Body of pancreas (tissue), 4 donors: ENCODE data around the gene ANKS1A. TPM values are rescaled to one million over a fixed set of nuclear protein-coding genes. Genes with fewer than 3 reads are reported as not detected.

ENCODE experiments used
- ATAC-seq: fragments of 150-250 bp; one replicate; pipeline ENCODE4 v1.9.1; 2016
- DNase-seq, 4 donors: peaks; one replicate each; pipeline ENCODE4 v3.0.0-alpha.2; 2019
- H3K27ac ChIP-seq, 4 donors: fragments of 200-600 bp; sonication (generic); 1 replicate in 3 of 4; 2 replicates in 1 of 4; pipeline versions ENCODE4 v1.5.1 to v1.6.1; 2016 to 2019; ENCODE audit warnings: mild to moderate bottlenecking in 1 of 4, mixed read lengths in 1 of 4, moderate library complexity in 1 of 4
- H3K27me3 ChIP-seq, 2 donors: fragments of 200-600 bp; sonication (generic); one replicate each; pipeline ENCODE4 v1.6.0; 2016; ENCODE audit warnings: mild to moderate bottlenecking in 1 of 2
- H3K36me3 ChIP-seq, 2 donors: fragments of 200-600 bp; sonication (generic); replicated peaks in 1 of 2; 2 replicates each; pipeline ENCODE4 v1.5.1; 2016; ENCODE audit warnings: low read depth in 2 of 2; ENCODE audit not compliant: insufficient read depth in 1 of 2
- H3K4me1 ChIP-seq: fragments of 200-600 bp; sonication (generic); one replicate; pipeline ENCODE4 v1.6.0; 2016
- H3K4me3 ChIP-seq, 2 donors: fragments of 200-600 bp; sonication (generic); 1 replicate in 1 of 2; 2 replicates in 1 of 2; pipeline ENCODE4 v1.5.1; 2016 to 2019
- H3K9me3 ChIP-seq, 3 donors: fragments of 200-600 bp; sonication (generic); 1 replicate in 2 of 3; 2 replicates in 1 of 3; pipeline ENCODE4 v1.5.1; 2016
- POLR2A ChIP-seq, 3 donors: fragments of 450-650 bp; IDR thresholded peaks; one replicate each; pipeline ENCODE4 v1.6.1; 2016; ENCODE audit warnings: antibody characterized with exemption in 3 of 3, mild to moderate bottlenecking in 2 of 3
- WGBS, 2 donors: methylation state at CpG; one replicate each; pipeline ENCODE4 v1.1.5; 2017; 5-methylcytosine and 5-hydroxymethylcytosine counted together
- intact Hi-C: fragments of 100-400 bp; cut with DNase I; formaldehyde crosslinking; loops from one replicate; pipeline ENCODE4 v1.15.1; 2023
- total RNA-seq, 2 donors: library from RNA; depleted of rRNA; stranded (reverse); fragments of >200 nt; gene quantifications; one replicate each; pipeline ENCODE4 v1.1.0, GENCODE V29; 2016
- TF ChIP-seq, protein P1 (sequence below), 7 experiments: fragments of 450-650 bp in 4 of 7; fragments of 200-600 bp in 3 of 7; sonication (generic) in 3 of 7; IDR thresholded peaks; one replicate each; pipeline ENCODE4 v1.5.1; 2016 to 2019; ENCODE audit warnings: antibody characterized with exemption in 7 of 7

ANKS1A gene
- total RNA-seq, 2 donors from 2014 or later = 14.3 to 17.1 TPM

DNA sequence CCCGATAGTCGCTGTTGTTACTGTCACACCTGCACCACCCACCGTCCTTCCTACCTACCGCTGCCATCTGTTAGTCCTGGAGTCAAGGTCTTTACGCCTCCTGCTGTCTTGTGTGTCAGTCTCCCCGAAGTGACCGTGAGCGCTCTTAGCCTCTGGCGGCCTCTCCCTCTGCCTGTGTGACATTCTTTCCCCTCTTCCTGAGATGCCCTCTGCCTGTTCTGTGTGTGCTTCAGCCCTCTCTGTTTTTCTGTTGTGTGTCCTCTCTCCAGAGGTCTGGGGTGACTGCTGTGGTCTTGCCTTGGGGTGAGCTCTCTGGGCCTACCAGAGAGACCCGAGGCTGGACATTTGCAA, 197.2 kb downstream of the ANKS1A start:
- no peaks in the 10 kb centered on the region for H3K27me3 ChIP-seq
- WGBS, 2 donors = 87 to 93% methylated on average over 9 to 10 of the region's 10 CpGs
- intact Hi-C loops = no loop called here
- ATAC-seq (no peak), DNase-seq (no peak)
- TF ChIP-seq, protein P1, sequence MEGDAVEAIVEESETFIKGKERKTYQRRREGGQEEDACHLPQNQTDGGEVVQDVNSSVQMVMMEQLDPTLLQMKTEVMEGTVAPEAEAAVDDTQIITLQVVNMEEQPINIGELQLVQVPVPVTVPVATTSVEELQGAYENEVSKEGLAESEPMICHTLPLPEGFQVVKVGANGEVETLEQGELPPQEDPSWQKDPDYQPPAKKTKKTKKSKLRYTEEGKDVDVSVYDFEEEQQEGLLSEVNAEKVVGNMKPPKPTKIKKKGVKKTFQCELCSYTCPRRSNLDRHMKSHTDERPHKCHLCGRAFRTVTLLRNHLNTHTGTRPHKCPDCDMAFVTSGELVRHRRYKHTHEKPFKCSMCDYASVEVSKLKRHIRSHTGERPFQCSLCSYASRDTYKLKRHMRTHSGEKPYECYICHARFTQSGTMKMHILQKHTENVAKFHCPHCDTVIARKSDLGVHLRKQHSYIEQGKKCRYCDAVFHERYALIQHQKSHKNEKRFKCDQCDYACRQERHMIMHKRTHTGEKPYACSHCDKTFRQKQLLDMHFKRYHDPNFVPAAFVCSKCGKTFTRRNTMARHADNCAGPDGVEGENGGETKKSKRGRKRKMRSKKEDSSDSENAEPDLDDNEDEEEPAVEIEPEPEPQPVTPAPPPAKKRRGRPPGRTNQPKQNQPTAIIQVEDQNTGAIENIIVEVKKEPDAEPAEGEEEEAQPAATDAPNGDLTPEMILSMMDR (IDR thresholded peaks at IDR 0.05) = no peak
- TF ChIP-seq POLR2A (IDR thresholded peaks at IDR 0.05) = no peak
- H3K27ac ChIP-seq = no peak overlapping the region
- no peak overlapping the region for H3K4me3 ChIP-seq
- H3K36me3 ChIP-seq = peaks cover 13 to 26% of the 10 kb centered on the region in 2 donors
- no peaks in the 10 kb centered on the region for H3K4me1 ChIP-seq
- no peaks in the 10 kb centered on the region for H3K9me3 ChIP-seq

DNA sequence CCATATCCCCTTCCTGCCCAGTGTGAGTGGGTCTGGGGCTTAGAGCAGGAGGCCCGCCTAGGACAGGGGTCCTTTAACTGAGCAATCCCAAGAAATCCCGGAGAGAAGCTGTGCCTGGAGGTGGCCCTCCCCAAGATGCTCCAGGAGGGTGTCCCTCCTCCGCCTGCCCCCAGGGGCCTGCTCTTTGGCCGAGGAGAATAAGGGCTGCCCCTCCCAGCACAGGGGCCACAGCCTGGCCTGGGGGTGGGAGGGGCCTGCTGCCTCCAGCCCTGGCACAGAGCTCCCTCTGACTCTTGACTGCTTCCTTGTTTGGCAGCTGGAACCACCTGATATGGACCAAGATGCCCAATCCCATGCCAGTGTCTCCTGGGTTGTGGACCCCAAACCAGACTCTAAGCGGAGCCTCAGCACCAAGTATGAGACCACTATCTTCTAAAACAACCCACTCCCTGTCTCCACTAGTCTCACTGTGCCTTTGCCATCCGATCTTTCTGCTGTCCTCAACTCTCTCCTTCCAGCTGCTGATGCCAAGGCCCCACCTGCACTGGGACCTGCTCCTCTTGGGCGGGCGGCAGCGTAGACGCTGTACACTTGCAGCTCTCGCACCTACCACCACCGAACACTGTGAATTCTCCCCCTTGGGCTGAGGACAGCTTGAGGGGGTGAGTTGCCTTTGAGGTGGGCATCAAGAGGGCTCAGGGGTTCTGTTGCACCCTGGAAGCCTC, 197.7 kb downstream of the ANKS1A start:
- 86 to 96% methylated on average over 6 to 9 of the region's 12 CpGs for WGBS, 2 donors
- DNase-seq (no peak), ATAC-seq (no peak)
- no peak overlapping the region for H3K27ac ChIP-seq
- H3K27me3 ChIP-seq = no peaks in the 10 kb centered on the region
- peaks cover 13 to 26% of the 10 kb centered on the region in 2 donors for H3K36me3 ChIP-seq
- no peaks in the 10 kb centered on the region for H3K9me3 ChIP-seq
- intact Hi-C loops = no loop called here
- no peak overlapping the region for H3K4me3 ChIP-seq
- no peak for TF ChIP-seq POLR2A (IDR thresholded peaks at IDR 0.05)
- TF ChIP-seq, protein P1 (IDR thresholded peaks at IDR 0.05) = no peak
- no peaks in the 10 kb centered on the region for H3K4me1 ChIP-seq

DNA sequence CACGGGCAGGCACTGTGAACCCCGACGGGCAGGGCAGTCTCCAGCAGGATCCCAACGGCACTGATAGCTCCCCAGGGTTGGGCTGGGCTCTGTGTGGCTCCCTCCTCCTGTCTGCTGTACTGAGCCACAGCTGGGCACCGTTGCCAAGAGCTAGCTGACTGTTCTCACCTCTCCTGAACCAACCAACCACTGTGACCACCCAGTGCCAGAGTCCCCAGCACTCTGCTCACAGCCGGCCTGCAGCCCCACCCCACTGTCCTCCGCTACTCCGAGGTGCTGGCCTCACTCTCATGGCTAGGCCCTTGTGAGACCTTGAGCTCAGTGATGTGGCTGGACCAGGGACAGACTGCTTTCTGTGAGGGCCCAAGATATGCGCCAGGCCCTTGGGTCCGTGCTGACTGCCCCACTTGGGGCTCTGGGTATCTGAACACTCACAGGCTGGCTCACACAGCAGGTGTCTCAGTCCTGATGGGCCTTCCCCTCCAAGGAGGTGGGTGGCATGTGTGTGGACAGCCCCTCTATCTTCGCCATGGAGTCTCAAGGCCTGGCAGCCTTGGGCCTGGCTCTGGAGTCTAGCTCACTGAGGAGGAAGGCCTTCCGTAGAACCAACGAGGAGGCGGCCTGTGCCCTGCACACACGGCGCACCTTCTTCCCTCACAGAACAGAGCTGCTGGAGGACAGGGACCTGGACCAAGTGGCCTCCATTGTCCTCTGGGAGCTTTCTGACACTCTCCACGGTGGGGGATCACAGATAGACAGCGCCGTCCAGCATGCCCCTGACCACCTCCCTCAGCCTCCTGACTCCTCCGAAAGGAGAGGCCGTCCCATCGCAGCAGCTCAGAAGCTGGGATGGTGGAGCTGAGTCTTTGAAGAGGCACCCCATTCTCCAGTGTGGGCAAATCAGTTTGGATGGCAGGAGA, 198.6 kb downstream of the ANKS1A start:
- WGBS, 2 donors = 87% methylated on average over 7 to 22 of the region's 22 CpGs

DNA sequence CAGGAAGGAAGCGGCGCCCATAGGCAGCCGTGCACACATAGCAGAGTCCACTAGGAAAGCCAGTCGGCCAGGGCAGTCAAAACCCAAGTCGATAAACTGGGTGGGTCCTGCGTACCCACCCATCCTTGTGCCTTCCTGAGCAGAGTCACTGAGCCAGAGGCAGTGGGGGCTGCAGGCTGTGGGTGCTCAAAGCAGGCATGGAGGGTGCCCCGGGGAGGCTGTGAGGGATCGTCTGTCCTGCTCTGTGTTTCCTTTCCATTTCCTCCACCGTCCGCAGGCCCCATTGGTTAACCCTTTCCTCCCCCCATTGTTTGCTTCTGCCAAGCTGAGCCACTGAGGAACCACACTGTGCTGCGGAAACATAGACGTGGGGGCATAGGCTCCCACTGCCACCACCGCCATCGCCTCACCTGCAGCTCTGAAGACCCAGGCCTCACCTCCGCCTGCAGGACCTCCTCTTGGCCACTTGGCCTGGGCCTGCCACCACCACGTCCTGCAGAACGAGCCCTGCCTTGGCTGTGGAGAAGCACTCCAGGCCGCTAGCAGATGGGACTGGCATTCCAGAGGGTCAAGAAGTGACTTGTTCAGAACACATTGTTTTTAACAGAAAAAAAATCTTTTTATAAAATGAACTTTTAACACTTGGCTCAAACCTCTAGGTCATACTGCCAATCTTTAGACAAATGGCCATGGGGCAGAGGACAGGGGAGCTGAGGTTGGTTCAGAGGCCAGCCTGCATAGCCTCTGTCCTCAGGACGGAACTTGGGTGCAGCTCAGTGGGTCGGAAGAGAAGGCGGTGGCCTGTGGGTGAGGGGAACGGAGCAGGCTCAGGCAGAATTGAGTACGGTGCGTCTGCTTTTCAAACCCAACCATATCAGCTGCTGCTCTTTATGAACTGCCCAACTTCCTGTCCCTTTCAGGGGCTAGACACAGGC, 199.5 kb downstream of the ANKS1A start:
- H3K27me3 ChIP-seq = no peaks in the 10 kb centered on the region
- H3K4me3 ChIP-seq = no peak overlapping the region
- ATAC-seq (no peak), DNase-seq (no peak)
- no peaks in the 10 kb centered on the region for H3K9me3 ChIP-seq
- H3K27ac ChIP-seq = no peak overlapping the region
- 84 to 86% methylated on average over 23 to 24 of the region's 24 CpGs for WGBS, 2 donors
- H3K36me3 ChIP-seq = peaks cover 13 to 24% of the 10 kb centered on the region in 2 donors
- intact Hi-C loops = no loop called here
- H3K4me1 ChIP-seq = no peaks in the 10 kb centered on the region
- TF ChIP-seq, protein P1 (IDR thresholded peaks at IDR 0.05) = no peak
- TF ChIP-seq POLR2A (IDR thresholded peaks at IDR 0.05) = no peak

More for the DNA sequence above, 198.6 kb downstream of the ANKS1A start:
- no peaks in the 10 kb centered on the region for H3K9me3 ChIP-seq
- no peaks in the 10 kb centered on the region for H3K27me3 ChIP-seq
- no peak overlapping the region for H3K27ac ChIP-seq
- ATAC-seq = no peak
- DNase-seq = no peak
- H3K4me3 ChIP-seq = no peak overlapping the region
- H3K4me1 ChIP-seq = no peaks in the 10 kb centered on the region
- peaks cover 13 to 26% of the 10 kb centered on the region in 2 donors for H3K36me3 ChIP-seq
- intact Hi-C loops = no loop called here
- TF ChIP-seq, protein P1 (IDR thresholded peaks at IDR 0.05) = no peak
- TF ChIP-seq POLR2A (IDR thresholded peaks at IDR 0.05) = no peak
